GM06990 (cell line): ENCODE measurements around the gene SETD1A.

ENCODE experiments used
- DNase-seq: peaks from one replicate; pipeline ENCODE4 v3.0.0-alpha.2; 2011; ENCODE audit not compliant: insufficient read length; ENCODE audit errors: extremely low read depth
- H3K27me3 ChIP-seq: replicated peaks from 2 replicates; pipeline ENCODE4 v1.6.0; 2011; ENCODE audit warnings: low read length; ENCODE audit not compliant: control insufficient read depth, insufficient read depth
- H3K36me3 ChIP-seq: 2 replicates; pipeline ENCODE4 v1.5.1; 2011; ENCODE audit warnings: low read length; ENCODE audit not compliant: control insufficient read depth, insufficient read depth
- H3K4me3 ChIP-seq: replicated peaks from 2 replicates; pipeline ENCODE4 v1.5.1; 2011; ENCODE audit warnings: low read depth, mild to moderate bottlenecking, control low read depth, low read length
- CTCF ChIP-seq: IDR thresholded peaks from 2 replicates; pipeline ENCODE4 v1.5.1; 2011; ENCODE audit warnings: low read length, control low read depth, mild to moderate bottlenecking, inconsistent platforms; ENCODE audit not compliant: insufficient read depth, poor library complexity, severe bottlenecking

Gene SETD1A

GRCh38 chr16:30963925-30964511 lies 6.5 kb downstream of the SETD1A start:
- no peak overlapping the region for H3K4me3 ChIP-seq

DNA sequence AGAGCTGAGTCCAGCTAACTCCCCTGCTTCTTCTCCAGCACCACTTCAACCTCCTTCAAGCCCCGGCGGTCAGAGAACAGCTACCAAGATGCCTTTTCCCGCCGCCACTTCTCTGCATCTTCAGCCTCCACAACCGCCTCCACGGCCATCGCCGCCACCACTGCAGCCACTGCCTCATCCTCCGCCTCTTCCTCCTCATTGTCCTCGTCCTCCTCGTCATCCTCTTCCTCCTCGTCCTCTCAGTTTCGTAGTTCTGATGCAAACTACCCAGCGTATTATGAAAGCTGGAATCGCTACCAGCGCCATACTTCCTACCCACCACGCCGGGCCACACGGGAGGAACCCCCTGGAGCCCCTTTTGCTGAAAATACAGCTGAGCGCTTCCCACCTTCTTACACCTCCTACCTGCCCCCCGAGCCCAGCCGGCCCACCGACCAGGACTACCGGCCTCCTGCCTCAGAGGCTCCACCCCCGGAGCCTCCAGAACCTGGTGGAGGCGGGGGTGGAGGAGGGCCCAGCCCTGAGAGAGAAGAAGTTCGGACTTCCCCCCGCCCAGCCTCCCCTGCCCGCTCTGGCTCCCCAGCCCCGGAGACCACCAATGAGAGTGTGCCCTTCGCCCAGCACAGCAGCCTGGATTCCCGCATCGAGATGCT lies 7.1 kb downstream of the SETD1A start:
- Histone ChIP-seq H3K36me3 (peaks cover 42% of the 10 kb centered on the region), H3K27me3 (no peaks in the 10 kb centered on the region), H3K4me3 (no peak overlapping the region)
- no peak for DNase-seq
- no peak for TF ChIP-seq CTCF

More at GRCh38 chr16:30963925-30964511, 6.5 kb downstream of the SETD1A start:
- no peaks in the 10 kb centered on the region for H3K27me3 ChIP-seq
- no peak for DNase-seq
- TF ChIP-seq CTCF = no peak
- peaks cover 40% of the 10 kb centered on the region for H3K36me3 ChIP-seq

DNA sequence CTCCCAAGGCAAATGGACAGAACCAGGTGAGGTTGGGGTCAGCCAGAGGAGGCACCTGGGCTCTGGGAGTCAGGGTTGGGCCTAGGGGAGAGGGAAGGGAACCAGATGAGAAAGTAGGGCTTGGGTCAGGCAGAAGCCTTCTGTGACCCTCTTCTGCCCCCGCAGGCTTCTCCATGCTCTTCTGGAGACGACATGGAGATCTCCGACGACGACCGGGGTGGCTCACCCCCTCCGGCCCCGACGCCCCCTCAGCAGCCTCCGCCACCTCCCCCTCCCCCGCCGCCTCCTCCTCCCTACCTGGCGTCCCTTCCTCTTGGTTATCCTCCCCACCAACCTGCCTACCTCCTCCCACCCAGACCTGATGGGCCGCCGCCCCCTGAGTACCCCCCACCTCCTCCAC lies 7.9 kb downstream of the SETD1A start:
- H3K27me3 ChIP-seq = no peaks in the 10 kb centered on the region
- peaks cover 38% of the 10 kb centered on the region for H3K36me3 ChIP-seq
- DNase-seq = no peak
- TF ChIP-seq CTCF = no peak
- no peak overlapping the region for H3K4me3 ChIP-seq

GRCh38 chr16:30966033-30966619 lies 8.6 kb downstream of the SETD1A start:
- no peak for DNase-seq
- Histone ChIP-seq H3K4me3 (no peak overlapping the region), H3K36me3 (peaks cover 42% of the 10 kb centered on the region), H3K27me3 (no peaks in the 10 kb centered on the region)
- no peak for TF ChIP-seq CTCF

DNA sequence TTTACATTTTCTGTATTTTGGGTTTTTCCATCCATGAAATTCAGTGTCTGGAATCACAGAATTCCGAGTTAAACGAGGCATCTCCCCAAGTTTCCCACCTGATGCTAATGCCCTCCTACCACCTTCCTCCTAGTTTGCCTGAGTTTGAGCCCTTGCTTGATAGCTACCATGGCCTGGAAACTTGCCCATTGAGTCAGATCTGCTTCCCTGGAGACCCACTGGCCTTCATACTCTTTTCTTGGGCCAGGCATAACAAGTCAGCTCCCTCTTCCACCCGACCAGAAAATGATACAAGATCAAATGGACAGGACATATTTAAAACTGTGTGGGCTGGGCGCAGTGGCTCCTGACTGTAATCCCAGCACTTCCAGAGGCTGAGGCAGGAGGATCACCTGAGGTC lies 10.2 kb downstream of the SETD1A start:
- Histone ChIP-seq H3K4me3 (no peak overlapping the region), H3K36me3 (peaks cover 42% of the 10 kb centered on the region), H3K27me3 (no peaks in the 10 kb centered on the region)
- TF ChIP-seq CTCF = no peak
- DNase-seq = no peak
